Activated gamma-delta T cell treated with anti-CD3 and anti-CD28 coated beads, Interleukin-2, amount 50 U/mL, for 16 hours (primary cell): Measurements from ENCODE around the gene PDC.
"Not testable (repeated sequence)": the region's sequence is repeated elsewhere in the genome, so short reads cannot be mapped to it uniquely, and the experiment has no call there.

Experiments
- DNase-seq: peaks from one replicate; pipeline ENCODE4 v3.0.0-alpha.2; 2020; ENCODE audit warnings: low read depth

The PDC gene

DNA sequence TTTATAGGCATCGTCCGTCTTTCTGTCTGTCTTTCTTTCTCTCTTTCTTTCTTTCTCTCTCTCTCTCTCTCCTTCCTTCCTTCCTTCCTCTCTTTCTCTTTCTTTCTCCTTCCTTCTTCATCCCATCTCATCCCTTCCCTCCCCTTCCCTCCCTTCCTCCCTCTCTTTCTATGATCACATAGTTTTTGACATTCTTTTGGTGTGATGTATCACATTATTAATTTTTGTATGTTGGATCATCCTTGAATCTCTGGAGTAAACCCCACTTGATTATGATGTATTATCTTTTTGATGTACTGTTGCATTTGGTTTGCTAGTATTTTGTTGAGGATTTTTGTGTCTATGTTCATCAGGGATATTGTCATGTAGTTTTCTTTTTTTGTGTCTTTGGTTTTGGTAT, 59.5 kb downstream of the PDC start:
- not testable (repeated sequence) for DNase-seq
